Omental fat pad (tissue), 4 donors: Measurements from ENCODE around the gene TCN2. TPM values are rescaled to one million over a fixed set of nuclear protein-coding genes. Genes with fewer than 3 reads are reported as not detected.
A peak's percentile ranks its signal among the peaks of the same experiment; 100 is the strongest.
"Not testable (repeated sequence)": the region's sequence is repeated elsewhere in the genome, so short reads cannot be mapped to it uniquely, and the experiment has no call there.

Experiments
- ATAC-seq: fragments of 150-250 bp; one replicate; pipeline ENCODE4 v1.9.1; 2016; ENCODE audit warnings: mild to moderate bottlenecking, moderate library complexity; ENCODE audit not compliant: low FRiP score
- DNase-seq: peaks from one replicate; pipeline ENCODE4 v3.0.0-alpha.2; 2019; ENCODE audit warnings: low spot score
- CTCF ChIP-seq, 3 donors: fragments of 450-650 bp; IDR thresholded peaks; one replicate each; pipeline ENCODE4 v1.5.1; 2016 to 2017; ENCODE audit warnings: antibody characterized with exemption in 3 of 3, mild to moderate bottlenecking in 3 of 3, moderate library complexity in 2 of 3
- total RNA-seq, 4 donors: library from RNA; depleted of rRNA; stranded (reverse); fragments of >200 nt; gene quantifications; one replicate each; pipeline ENCODE4 v1.1.0, GENCODE V29; 2016

The TCN2 gene
- total RNA-seq, 4 donors from 2014 or later = 61.3 to 139 (median 73.6) TPM

- DNase-seq = peak; percentile 92
- peak; percentile 99 for ATAC-seq
- no peak for TF ChIP-seq CTCF (IDR thresholded peaks at IDR 0.05)
These were observed 15.2 kb upstream of the TCN2 start, which contains the start of gene PES1 for GRCh38 chr22:30591588-30592359. TSS of gene PES1 (minus strand) at chr22:30591910. CDS start at chr22:30591833, 77 bp downstream.

- DNase-seq = not testable (repeated sequence)
These were observed 14.6 kb upstream of the TCN2 start for GRCh38 chr22:30592360-30592713.

DNA sequence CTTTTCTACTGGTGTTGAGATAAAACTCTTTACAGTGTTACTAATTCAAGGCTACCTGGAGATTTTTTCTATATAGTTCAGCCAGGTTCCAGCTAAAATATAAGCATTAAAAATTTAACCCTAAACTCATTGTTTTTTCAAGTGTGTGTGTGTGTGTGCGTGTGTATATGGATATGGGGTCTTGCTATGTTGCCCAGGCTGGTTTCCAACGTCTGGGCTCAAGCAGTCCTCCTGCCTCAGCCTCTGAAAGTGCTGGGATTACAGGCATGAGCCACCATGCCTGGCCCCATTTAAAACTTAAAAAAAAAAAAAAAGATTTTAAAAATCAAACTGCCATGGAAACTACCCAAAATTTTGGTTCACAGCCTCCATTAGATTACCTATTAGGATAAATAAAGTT, 10.8 kb upstream of the TCN2 start:
- no peak for TF ChIP-seq CTCF (IDR thresholded peaks at IDR 0.05)
- ATAC-seq (no peak), DNase-seq (no peak)

More at GRCh38 chr22:30592360-30592713, 14.6 kb upstream of the TCN2 start:
- ATAC-seq = not testable (repeated sequence)

DNA sequence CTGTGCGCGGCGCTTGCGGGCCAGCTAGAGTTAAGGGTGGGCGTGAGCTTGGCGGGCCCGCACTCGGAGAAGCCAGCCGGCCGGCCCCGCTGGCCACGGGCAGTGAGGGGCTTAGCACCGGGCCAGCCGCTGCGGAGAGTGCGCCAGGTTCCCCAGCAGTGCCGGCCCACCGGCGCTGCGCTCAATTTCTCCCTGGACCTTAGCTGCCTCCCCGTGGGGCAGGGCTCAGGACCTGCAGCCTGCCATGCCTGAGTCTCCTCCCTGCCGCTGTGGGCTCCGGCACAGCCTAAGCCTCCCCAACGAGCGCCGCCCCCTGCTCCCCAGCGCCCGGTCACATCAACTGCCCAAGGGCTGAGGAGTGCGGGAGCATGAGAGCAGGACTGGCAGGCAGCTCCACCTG, 10.1 kb upstream of the TCN2 start:
- no peak for ATAC-seq
- no peak for TF ChIP-seq CTCF (IDR thresholded peaks at IDR 0.05)
- DNase-seq = no peak

GRCh38 chr22:30598986-30599385, 8.0 kb upstream of the TCN2 start:
- ATAC-seq (no peak), DNase-seq (no peak)
- no peak for TF ChIP-seq CTCF (IDR thresholded peaks at IDR 0.05)

DNA sequence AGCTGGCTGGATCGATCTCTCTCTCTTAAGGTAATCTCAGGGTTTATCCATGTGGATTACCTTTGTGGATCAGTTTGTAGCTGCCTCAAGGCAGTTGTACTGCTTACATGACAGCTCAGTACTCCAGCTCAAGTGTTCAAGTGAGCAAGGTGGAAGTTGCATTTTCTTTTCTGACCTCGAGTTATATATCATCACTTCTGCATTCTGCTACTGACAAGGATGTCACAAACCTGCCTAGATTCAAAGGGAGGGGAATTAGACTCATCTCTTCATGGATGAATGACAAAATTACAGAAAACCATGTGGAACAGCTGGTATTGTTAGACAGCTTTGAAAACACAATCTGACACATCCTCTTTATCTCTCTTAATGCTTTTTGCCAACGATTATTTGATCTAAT, 6.1 kb upstream of the TCN2 start:
- ATAC-seq (no peak), DNase-seq (no peak)
- no peak for TF ChIP-seq CTCF (IDR thresholded peaks at IDR 0.05)

DNA sequence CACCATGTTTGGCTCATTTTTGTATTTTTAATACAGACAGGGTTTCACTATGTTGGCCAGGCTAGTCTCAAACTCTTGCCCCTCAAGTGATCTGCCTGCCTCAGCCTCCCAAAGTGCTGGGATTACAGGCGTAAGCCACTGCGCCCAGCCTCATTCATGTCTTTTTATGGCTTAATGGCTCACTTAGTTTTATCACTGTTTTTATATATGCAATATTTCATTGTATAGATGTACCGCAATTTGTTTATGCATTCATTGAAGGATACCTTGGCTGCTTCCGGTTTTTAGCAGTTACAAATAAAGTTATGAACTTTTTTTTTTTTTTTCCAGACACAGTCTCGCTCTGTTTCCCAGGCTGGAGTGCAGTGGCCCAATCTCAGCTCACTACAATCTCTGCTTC, 5.5 kb upstream of the TCN2 start:
- DNase-seq (no peak), ATAC-seq (no peak)
- no peak for TF ChIP-seq CTCF (IDR thresholded peaks at IDR 0.05)
